KG1 (cell line): ENCODE measurements around the gene PRDM16.

ENCODE experiments used
- DNase-seq: peaks from one replicate; lab custom pipeline; 2025; lab: John Stamatoyannopoulos, UW

PRDM16 gene

GRCh38 chr1:3373700-3374405 lies 304.9 kb downstream of the PRDM16 start:
- DNase-seq = no peak

GRCh38 chr1:3375245-3375644 lies 306.2 kb downstream of the PRDM16 start:
- DNase-seq = no peak

GRCh38 chr1:3377166-3377565 lies 308.2 kb downstream of the PRDM16 start:
- no peak for DNase-seq

- no peak for DNase-seq
Observed at GRCh38 chr1:3377604-3378279, 308.7 kb downstream of the PRDM16 start.

GRCh38 chr1:3378411-3379208 lies 309.6 kb downstream of the PRDM16 start:
- DNase-seq = no peak

GRCh38 chr1:3379934-3380333 lies 310.9 kb downstream of the PRDM16 start:
- DNase-seq = no peak

- no peak for DNase-seq
Observed at GRCh38 chr1:3380469-3380868, 311.5 kb downstream of the PRDM16 start.

- DNase-seq = no peak
Observed at GRCh38 chr1:3381901-3382300, 312.9 kb downstream of the PRDM16 start.

GRCh38 chr1:3382326-3383057 lies 313.5 kb downstream of the PRDM16 start:
- no peak for DNase-seq

GRCh38 chr1:3383679-3384078 lies 314.7 kb downstream of the PRDM16 start:
- DNase-seq = no peak

- no peak for DNase-seq
Observed at GRCh38 chr1:3384407-3384806, 315.4 kb downstream of the PRDM16 start.

GRCh38 chr1:3386205-3387002 lies 317.4 kb downstream of the PRDM16 start:
- no peak for DNase-seq

GRCh38 chr1:3387401-3387800 lies 318.4 kb downstream of the PRDM16 start:
- no peak for DNase-seq

- DNase-seq = no peak
Observed at GRCh38 chr1:3389093-3389833, 320.3 kb downstream of the PRDM16 start.

GRCh38 chr1:3390291-3390690 lies 321.3 kb downstream of the PRDM16 start:
- DNase-seq = no peak

- DNase-seq = no peak
Observed at GRCh38 chr1:3391711-3392110, 322.7 kb downstream of the PRDM16 start.

GRCh38 chr1:3393024-3393986 lies 324.3 kb downstream of the PRDM16 start:
- DNase-seq = no peak

GRCh38 chr1:3393987-3394920 lies 325.3 kb downstream of the PRDM16 start:
- DNase-seq = no peak
